Retinal pigment epithelial cell (primary cell): ENCODE measurements around the gene SPHK2.

Source experiments
- DNase-seq: peaks from one replicate; pipeline ENCODE4 v3.0.0-alpha.2; 2010; ENCODE audit warnings: low read depth
- H3K4me3 ChIP-seq: 2 replicates; pipeline ENCODE4 v1.5.1; 2011; ENCODE audit warnings: mild to moderate bottlenecking, low read length, control low read depth, moderate library complexity
- CTCF ChIP-seq: conservative IDR thresholded peaks from 2 replicates; pipeline ENCODE4 v1.5.1; 2011; ENCODE audit warnings: low read depth, low read length, control low read depth, inconsistent platforms

The SPHK2 gene

GRCh38 chr19:48625891-48626327 lies 6.6 kb downstream of the SPHK2 start:
- no peak overlapping the region for H3K4me3 ChIP-seq
- DNase-seq, result no peak
- no peak for TF ChIP-seq CTCF

GRCh38 chr19:48627201-48627864 lies 8.0 kb downstream of the SPHK2 start:
- no peak overlapping the region for H3K4me3 ChIP-seq
- no peak for TF ChIP-seq CTCF
- DNase-seq, result no peak

GRCh38 chr19:48627865-48628314 lies 8.6 kb downstream of the SPHK2 start:
- DNase-seq, result no peak
- H3K4me3 ChIP-seq, result no peak overlapping the region
- TF ChIP-seq CTCF, result no peak

- TF ChIP-seq CTCF, result no peak
- no peak overlapping the region for H3K4me3 ChIP-seq
- no peak for DNase-seq
Observed at GRCh38 chr19:48628486-48629296, 9.4 kb downstream of the SPHK2 start.

GRCh38 chr19:48629297-48629598 lies 9.9 kb downstream of the SPHK2 start:
- no peak for DNase-seq
- no peak for TF ChIP-seq CTCF
- no peak overlapping the region for H3K4me3 ChIP-seq

- DNase-seq, result no peak
- H3K4me3 ChIP-seq, result no peak overlapping the region
Observed at GRCh38 chr19:48629599-48630295, 10.4 kb downstream of the SPHK2 start.

More at GRCh38 chr19:48629599-48630295, 10.4 kb downstream of the SPHK2 start:
- TF ChIP-seq CTCF, result no peak
